Raji (cell line): ENCODE measurements around the gene POLRMT.

Source experiments
- POLR2A ChIP-seq: IDR thresholded peaks from 2 replicates; pipeline ENCODE4 v1.6.1; 2011; ENCODE audit warnings: low read depth, low read length, control low read depth; ENCODE audit not compliant: insufficient read depth

The POLRMT gene

GRCh38 chr19:624433-625109, 8.8 kb downstream of the POLRMT start:
- TF ChIP-seq POLR2A = no peak

- TF ChIP-seq POLR2A = no peak
Observed at GRCh38 chr19:623974-624373, 9.4 kb downstream of the POLRMT start.

- no peak for TF ChIP-seq POLR2A
Observed at GRCh38 chr19:623175-623916, 10.0 kb downstream of the POLRMT start.

- no peak for TF ChIP-seq POLR2A
Observed at GRCh38 chr19:622666-623065, 10.7 kb downstream of the POLRMT start.

- no peak for TF ChIP-seq POLR2A
Observed at GRCh38 chr19:621819-622218, 11.5 kb downstream of the POLRMT start.

GRCh38 chr19:620166-620862, 13.0 kb downstream of the POLRMT start:
- TF ChIP-seq POLR2A = no peak

- TF ChIP-seq POLR2A = no peak
Observed at GRCh38 chr19:619286-620002, 13.9 kb downstream of the POLRMT start.

GRCh38 chr19:618674-619285, 14.6 kb downstream of the POLRMT start:
- no peak for TF ChIP-seq POLR2A

GRCh38 chr19:618247-618619, 15.1 kb downstream of the POLRMT start:
- TF ChIP-seq POLR2A = no peak

- no peak for TF ChIP-seq POLR2A
Observed at GRCh38 chr19:617551-618246, 15.6 kb downstream of the POLRMT start.

- no peak for TF ChIP-seq POLR2A
Observed at GRCh38 chr19:616747-617526, 16.4 kb downstream of the POLRMT start.

GRCh38 chr19:616062-616700, 17.2 kb downstream of the POLRMT start:
- TF ChIP-seq POLR2A = no peak

- no peak for TF ChIP-seq POLR2A
Observed at GRCh38 chr19:615619-616018, 17.7 kb downstream of the POLRMT start.

GRCh38 chr19:613732-614567, 19.4 kb downstream of the POLRMT start:
- TF ChIP-seq POLR2A = no peak
